Lung microvascular endothelial cell (primary cell): ENCODE results near the gene RNF6. TPM values are rescaled to one million over a fixed set of nuclear protein-coding genes. Genes with fewer than 3 reads are reported as not detected.

Experiments
- total RNA-seq: library from RNA; depleted of rRNA; stranded (reverse); fragments of >200 nt; gene quantifications from 2 replicates; pipeline ENCODE4 v1.2.1, GENCODE V29; 2014

The RNF6 gene
- total RNA-seq, 1 donor from 2014 or later: 44.8 TPM

Other genes starting within 250 kb of the RNF6 start
- 0.87 and 1.8 TPM in 2 replicates for gene SHISA2, start 170.3 kb downstream of the RNF6 start, total RNA-seq
- gene CDK8, start 31.8 kb upstream of the RNF6 start, total RNA-seq: 10.7 and 16.1 TPM in 2 replicates